GM12892 (cell line): ENCODE data around the gene STK38L.

Source experiments
- POLR2AphosphoS5 ChIP-seq: IDR thresholded peaks from 2 replicates; pipeline ENCODE4 v1.6.1; 2011; ENCODE audit warnings: low read depth, low read length, control low read depth
- TAF1 ChIP-seq: IDR thresholded peaks from 2 replicates; pipeline ENCODE4 v1.6.1; 2011; ENCODE audit warnings: low read depth, mild to moderate bottlenecking, control low read depth, low read length, borderline replicate concordance

DNA sequence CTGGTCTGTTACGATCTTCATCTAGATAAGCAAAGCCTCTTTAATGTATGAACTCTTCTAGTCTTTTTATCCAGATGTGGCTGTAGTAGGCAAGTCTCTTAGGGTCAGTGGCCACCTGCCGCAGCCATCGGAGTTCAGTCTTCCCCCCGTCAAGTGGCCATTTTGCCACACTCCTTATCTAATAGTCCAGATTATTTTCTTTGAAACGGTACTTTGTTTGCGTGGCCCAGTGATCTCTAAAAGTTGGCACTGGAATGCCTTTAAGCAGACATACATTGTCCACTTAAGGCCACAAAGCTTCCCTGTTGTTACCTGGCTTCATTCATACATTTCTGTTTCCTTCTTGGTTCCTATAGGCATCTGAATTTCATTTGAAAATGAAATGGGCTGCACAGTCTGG, 52.6 kb downstream of the STK38L start:
- no peak for TF ChIP-seq TAF1
- TF ChIP-seq POLR2AphosphoS5: no peak
